Eye (tissue), 1 donor: ENCODE results near the gene TNFSF4.
"Not testable (repeated sequence)": the region's sequence is repeated elsewhere in the genome, so short reads cannot be mapped to it uniquely, and the experiment has no call there.

Source experiments
- DNase-seq: peaks from one replicate; pipeline ENCODE4 v3.0.0-alpha.2; 2015

TNFSF4 gene, protein sequence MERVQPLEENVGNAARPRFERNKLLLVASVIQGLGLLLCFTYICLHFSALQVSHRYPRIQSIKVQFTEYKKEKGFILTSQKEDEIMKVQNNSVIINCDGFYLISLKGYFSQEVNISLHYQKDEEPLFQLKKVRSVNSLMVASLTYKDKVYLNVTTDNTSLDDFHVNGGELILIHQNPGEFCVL

DNA sequence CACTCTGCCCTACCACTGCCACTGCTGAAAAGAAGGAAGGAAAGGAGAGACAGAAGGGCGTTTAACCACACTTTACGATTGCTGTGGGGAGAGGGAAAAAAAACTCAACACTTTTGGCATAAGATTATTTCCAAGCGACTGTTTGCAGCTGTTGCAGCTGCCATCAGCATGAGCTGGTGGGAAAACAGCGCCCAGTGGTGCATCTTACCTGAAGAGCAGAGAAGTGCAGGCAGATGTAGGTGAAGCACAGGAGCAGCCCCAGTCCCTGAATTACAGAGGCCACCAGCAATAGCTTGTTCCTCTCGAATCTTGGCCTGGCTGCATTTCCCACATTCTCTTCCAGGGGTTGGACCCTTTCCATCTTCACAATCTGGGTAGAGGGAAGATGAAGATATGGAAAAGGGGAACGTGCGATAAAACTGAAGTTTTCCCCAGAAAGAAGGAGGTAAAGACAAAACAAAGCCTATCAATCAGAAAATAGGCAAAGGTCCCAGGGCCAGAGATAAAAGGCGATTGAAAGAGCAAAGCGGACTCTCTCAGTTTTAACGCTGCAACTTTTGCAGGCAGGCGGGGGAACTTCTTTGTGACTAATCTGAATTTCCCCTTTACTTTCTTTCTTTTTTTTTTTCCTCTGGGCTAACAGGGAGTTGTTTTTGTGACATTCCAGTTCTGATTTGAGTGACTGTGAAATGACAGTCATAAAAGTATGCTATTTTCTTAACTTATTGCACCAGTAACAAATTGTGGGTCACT is at the start of gene TNFSF4:
Gene TNFSF4, minus strand, starts transcription at position 516 of the 753 bp plus-strand sequence. Its CDS starts 155 bp downstream, at position 361.
- DNase-seq = no peak

DNA sequence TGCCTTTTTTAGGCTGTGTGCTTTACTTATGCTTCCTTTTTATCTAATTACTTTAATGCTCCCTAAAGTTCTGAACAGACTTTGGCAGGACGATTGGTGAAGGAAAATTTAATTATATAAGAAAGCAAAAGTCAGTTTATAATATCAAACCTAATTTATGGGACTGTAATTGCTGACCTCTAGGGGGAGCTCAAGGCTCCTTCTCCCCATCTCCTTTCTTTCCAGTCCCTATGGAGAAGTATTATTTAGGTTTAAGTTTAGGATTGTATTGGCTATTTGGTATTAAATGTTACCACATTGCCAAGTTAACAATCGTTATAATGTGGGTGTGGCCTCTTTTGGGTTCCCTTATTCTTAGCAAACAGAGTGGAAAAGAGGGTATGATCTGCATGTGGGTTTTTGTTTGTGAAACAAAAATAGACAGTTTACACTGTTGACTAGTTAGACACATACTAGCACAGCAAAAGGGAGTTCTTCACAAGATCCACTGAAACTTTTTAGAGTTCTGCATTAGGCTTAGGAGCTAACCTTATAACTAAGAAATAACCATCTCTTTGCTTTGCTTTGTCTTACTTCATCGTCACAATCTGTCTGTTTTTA is 48.2 kb upstream of the TNFSF4 start:
- peak; percentile 30 for DNase-seq

DNA sequence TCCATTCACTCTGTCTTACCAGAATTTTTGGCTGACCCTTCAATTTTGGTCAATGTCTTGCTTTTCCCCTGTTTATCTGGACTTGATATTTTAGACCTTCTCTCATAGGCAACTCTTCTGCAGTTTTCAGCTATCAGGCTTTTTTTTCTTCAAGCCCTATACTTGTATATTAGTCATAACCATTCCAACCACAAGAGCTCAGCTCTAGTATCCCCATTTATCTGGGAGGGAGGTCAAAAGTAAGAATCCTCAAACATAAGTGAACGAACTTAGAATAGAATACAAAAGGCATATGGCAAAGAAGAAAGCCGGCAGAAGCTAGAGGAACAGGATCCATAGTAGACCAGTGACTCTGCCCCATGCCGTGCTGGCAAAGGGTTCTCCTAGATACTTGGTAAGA is 45.9 kb upstream of the TNFSF4 start:
- DNase-seq = no peak

DNA sequence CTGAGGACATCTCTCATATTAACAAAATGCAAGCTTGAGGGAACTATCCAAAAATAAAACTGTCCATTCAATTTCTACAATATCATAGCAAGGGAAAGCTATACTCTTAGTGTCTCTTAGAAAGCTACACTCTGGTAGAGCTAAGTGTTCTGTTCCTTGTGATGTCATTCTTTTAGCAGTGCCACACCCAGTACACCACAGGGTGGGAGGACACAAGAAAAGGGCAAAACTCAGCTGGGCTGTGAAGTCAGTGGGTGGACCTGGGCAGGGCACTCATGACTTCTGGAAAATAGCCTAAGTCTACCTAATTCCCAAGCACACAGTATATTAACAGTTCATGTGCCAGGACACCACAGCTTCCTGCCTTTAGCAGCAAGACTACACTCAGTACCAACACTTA is 42.2 kb upstream of the TNFSF4 start:
- no peak for DNase-seq

DNA sequence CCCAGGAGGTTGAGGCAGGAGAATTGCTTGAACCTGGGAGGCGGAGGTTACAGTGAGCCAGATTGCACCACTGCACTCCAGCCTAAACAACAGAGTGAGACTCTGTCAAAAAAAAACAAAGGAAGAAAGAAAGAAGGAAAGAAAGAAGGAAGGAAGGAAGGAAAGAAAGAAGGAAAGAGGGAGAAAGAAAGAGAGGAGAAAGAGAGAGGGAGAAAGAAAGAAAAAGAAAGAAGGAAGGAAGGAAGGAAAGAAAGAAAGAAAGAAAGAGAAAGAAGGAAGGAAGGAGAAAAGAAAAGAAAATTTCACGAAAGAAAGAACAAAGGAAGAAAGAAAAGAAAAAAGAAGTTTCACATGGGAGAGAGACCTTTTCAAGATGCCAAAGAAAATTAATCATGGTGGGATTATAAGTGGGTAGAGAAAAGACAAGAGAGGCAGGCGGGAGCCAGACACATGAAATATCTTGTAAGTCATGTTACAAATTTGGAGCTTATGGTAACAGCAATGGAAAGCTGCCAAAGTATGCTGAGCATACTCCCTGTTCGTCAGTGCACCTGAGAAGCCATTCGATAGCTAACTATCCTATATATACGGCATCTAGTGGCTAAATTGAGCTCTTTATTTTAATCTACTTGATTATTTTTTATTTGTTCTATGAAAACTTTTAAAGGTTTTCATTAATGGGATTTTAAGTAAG is 41.3 kb upstream of the TNFSF4 start:
- no peak for DNase-seq

DNA sequence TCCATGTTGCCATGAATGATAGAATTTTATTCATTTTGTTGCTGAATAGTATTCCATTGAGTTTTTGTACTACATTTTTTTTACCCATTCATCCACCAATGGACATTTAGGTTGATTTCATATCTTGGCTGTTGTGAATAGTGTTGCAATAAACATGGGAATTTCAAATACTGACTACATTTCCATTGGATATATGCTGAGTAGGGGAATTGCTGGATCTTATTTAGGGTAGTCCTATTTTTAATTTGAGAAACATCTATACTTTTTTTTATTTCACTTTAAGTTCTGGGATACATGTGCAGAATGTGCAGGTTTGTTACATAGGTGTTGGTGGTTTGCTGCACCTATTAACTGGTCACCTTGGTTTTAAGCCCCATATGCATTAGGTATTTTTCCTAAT is 38.8 kb upstream of the TNFSF4 start:
- DNase-seq = no peak

DNA sequence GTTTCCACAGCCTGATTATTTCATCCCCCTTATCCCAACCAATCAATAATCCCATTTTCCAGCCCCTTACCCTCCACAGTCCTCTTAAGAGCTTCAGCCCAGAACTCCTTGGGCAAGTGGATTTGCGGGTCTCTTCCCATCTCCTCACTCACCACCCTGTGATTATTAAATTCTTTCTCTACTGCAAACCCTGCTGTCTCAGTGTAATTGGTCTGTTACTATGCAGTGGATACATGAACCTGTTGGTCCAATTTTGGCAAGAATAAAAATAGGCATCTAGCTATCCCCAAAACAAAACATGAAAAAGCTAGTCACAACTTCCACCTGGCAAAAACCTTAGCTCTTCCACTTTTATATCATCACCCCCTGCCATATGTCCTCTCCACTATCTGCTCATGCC is 36.2 kb upstream of the TNFSF4 start:
- no peak for DNase-seq

DNA sequence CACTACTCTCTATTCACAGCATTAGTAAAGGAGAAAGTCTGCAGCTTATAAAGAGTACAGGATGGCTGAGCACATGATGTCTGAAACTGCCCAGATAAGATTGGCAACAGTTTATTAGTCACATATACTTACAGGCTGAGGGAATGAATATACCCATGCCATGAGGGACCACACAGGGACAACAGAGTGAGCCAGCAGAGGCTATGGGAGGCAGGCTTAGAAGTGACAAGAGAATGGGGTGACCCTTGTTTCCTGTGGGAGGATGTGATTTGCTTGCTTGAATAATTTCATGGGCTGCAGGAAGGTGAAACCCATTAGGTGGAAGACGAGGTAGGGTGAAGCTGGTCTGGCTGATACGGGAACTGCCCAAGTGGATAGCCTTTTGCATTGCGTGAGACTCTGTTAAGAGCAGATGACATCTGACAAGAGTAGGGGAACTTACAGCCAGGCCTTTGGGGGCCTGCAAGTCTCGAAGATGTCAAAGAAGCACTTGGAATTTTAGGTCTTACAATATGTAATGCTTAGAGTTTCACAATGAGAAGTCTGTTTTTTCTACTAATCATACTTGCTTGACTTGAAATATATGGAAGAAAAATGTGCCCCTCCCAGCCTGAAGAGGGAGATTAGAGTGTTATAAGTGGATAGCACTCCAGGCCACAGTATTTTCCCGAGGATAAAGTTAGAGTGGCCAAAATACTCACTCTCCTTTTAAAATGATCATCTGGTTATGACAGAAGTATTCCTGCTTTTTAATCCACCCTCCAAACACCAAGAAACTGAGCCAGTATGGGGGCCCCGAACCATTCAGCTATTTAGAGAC is 34.6 kb upstream of the TNFSF4 start:
- DNase-seq = no peak

DNA sequence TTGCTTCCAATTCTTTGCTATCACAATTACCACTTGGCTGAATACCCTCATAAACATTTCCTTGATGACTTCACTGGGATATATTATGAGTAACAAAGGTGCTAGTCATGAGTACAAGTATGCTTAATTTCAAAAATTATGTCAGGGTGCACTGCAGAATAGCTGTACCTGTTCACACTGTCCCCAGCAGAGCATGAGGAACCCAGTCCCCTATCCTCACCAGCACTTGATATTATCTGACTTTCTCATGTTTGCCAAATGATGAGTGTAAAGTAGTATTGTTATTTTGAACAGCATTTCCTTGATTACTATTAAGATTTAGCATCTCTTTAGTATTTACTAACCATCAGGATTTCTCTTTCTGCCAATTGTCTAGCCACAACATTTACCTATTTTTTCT is 33.5 kb upstream of the TNFSF4 start:
- DNase-seq = no peak

DNA sequence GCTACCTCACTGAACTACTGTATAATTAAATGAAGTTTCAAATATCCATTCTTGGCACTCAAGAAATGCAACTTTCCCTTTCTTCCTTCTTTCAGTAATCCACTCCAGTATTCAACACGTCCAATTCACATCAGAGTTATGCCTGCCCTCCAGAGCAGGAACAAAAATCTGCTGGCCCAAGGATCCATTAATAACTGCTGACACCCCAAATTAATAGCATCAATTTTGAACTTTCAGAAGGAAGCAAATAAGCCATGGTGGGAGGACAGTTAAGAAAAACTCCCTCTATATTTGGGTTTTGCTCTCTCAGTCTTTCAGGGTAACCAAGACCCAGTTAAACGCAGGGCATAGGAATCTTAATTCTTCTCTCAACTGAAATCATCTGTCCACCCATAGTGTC is 31.9 kb upstream of the TNFSF4 start:
- DNase-seq = no peak

DNA sequence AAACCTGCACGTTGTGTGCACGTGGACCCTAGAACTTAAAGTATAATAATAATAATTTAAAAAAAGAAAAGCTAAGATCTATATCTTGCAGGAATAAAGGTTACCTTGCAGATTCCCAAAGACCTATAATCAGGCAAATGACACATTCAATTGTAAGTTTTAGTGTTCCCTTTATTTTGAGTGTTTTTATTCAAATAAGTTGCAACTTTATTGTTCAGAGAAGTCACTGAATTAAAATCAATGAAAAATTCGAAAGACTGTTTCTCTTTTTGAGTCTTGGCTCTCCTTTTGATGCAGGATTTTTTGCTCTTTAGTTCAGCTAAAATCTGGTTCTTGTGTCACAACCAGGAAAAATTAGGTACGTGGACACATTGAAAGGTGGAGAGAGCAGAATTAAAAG is 27.8 kb upstream of the TNFSF4 start:
- DNase-seq = no peak

DNA sequence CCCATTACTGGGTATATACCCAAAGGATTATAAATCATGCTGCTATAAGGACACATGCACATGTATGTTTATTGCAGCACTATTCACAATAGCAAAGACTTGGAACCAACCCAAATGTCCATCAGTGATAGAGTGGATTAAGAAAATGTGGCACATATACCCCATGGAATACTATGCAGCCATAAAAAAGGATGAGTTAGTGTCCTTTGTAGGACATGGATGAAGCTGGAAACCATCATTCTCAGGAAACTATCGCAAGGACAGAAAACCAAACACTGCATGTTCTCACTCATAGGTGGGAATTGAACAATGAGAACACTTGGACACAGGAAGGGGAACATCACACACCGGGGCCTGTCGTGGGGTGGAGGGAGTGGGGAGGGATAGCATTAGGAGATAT is 27.3 kb upstream of the TNFSF4 start:
- not testable (repeated sequence) for DNase-seq

DNA sequence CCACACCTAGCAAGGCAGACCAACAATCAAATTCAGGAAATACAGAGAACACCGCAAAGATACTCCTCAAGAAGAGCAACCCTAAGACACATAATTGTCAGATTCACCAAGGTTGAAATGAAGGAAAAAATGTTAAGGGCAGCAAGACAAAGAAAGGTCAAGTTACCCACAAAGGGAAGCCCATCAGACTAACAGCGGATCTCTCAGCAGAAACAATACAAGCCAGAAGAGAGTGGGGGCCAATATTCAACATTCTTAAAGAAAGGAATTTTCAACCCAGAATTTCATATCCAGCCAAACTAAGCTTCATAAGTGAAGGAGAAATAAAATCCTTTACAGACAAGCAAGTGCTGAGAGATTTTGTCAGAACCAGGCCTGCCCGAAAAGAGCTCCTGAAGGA is 21.9 kb upstream of the TNFSF4 start:
- DNase-seq = not testable (repeated sequence)

DNA sequence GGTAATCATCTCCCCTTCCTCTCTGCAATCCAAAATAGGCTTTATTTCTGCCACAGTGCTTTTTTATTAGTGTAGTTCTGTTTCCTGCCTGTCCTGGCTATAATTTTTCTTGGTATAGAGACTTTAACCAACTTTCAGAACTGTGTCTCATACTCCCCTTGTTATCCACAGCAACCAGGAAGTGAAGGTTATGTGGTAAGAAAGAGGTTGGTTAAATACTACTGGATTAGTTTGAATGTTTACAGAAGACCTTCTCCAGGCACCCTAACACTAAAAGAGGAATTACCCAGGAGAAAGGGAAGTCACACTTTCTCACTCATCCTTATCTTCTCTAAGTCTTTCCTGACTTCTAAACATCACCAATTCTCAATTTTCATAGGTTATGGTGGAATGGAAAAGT is 17.8 kb upstream of the TNFSF4 start:
- no peak for DNase-seq

DNA sequence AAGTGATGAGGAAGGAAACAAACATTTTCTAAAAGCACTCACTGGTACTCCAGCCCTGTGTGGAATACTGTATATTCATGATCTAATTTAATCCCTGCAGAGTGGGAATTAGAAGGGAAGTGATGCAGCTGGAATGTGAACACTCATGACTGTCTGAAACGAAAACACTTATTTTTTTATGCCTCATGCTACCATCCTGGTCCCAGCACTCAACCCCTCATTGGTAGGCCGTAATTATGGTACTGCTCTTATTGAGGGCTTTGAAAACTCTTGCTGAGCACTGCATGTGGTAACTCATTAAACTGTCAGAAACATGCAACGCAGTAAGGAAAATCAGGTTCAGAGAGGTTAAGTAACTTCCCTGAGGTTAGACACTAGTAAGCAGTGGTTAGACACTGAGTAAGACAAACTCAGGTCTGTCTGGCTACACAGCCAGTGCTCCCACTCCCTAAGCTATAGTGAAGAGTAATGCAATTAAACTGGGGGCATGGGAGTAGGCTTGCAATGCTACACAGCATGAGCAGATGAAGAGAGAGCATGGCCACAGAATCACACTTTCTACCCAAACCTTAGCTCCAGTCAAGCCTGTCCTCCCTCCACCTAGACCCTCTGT is 17.3 kb upstream of the TNFSF4 start:
- DNase-seq = no peak

DNA sequence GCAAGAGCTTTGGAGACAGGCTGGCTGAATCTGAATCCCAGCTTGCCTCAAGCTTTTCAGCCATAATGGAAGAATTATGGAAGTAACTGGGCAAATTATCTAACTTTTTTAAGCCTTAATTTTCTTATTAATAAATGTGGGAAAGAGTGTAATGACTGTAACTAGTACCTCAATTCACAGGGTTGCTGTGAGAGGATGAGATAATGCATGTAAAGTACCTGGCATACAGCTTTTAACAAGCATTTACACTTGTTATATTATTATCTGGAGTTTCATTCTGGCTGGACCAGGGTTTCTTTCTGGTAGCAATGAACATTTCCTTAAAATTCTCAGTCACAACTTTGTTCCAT is 15.9 kb upstream of the TNFSF4 start:
- DNase-seq = no peak

DNA sequence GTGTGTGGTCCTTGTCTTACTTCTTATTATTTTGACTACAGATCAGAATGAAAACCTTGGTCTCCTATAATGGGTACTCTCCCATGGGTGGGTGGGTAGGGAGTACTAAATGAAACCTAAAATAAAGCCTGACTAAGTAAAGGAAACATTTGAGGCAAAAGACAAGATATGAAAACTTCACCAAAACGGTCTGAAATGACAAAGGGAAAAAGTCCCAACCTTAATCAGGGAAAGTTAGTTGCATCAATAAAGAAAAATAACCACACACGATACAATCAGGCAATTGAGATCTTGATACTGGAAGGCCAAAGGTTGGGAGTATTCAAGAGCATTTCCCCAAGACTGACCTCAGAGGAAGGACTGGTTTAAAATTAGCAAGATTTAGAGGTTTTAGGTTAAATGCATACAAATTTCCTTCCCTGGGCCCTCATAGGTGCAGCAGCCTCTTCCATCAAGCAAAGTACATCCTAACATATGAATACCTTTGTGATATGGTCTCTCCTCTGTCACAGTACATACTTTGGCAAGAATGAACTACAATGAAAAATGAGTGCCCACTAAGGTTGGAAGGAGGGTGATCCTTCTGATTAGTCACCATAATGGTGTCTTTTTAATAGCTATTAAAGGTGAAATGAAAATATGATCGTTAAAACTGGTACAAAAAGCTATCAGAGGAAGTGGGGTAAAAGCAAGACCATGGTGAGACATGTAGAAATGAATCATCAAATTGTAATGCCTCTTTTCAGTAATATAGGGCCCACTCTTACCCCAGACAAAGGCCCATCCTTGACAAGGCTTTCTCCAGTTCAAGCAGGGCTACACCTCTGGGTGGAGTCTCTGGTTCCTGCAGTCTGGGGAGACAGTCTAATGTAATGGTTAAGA is 15.3 kb upstream of the TNFSF4 start:
- no peak for DNase-seq

DNA sequence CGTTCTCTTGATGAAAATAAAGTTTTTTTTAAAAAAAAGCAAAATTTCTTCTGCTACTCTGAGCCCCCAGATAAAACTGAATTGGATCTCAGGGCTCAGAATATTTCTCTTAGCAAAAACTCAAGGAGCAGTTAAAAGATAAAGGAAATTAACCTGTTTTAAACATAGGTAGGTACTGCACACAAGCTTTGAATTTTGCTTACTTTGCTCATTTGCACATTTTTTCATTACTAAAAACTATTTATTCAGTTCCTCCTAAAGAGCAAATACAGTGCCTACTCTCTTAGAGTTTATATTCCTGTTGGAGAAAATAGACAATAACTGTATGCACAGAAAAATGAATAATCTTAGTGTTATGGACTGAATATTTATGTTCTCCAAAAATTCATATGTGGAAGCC is 13.0 kb upstream of the TNFSF4 start:
- DNase-seq = no peak

DNA sequence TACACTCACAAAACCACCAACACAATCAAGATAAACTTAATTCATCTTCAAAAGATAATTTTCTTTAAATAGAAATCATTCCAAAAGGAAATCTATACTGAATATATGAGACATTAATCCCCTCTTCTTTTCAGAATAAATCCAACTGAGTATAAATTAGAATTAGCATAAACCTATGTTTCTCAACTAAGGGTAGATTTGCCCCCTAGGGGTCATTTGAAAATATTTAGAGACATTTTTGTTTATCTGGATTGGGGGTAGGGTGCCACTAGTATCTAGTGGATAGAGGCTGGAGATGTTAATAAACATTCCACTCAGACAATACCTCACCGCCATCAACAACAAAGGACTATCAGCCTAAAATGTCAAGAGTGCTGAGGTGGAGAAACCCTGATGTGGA is 6.5 kb upstream of the TNFSF4 start:
- no peak for DNase-seq

DNA sequence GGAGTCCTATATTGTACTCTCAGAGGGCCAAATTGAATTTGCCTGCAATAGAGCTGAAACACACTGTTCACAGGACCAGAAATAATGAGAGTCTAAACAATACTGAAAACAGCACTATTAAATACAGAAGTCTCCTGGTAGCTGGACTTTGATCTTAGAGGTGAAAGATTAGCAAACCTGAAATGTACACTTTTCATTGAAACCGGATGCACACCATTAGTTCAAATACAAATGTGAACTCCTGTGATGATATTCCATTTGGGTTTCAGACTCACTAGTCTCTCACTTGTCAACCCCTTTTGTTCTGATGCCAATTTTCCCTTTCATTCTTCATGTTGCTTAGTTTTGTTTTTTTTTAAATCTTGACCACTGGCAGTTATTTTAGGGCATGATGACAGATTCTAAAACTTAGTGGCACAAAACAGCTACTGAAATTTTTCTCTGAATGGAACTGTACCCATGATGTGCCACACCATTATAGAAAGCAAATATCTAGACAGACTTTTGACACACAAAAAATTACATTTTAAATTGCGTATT is 5.9 kb upstream of the TNFSF4 start:
- peak; percentile 13 for DNase-seq

DNA sequence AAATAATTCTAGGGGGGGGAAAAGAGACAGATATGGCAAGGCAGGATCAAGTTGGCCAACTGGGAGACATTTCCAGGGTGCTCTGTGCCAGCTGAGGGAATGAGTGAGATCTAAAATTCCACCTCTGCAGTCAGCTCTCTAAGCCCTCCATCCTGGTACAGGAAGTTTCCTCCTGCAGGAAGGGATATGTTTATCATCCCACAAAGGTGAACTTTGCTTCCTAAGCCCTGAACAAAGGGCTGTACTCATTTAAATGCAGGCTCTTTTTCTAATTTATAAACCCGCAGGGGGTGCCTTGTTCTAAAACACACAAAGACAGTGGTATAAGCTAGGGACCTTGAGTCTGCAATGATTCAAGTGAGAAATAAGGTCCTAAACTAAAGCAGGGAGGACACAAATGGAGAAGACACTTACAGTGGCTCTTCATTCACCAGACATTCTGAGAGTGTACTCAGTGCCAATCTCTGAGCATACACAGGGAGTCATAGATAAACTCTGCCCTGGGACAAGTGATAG is 3.6 kb upstream of the TNFSF4 start:
- DNase-seq = no peak
